Activated naive CD8-positive, alpha-beta T cell treated with anti-CD3 and anti-CD28 coated beads, Interleukin-2, amount 10 ng/mL, durations not matched to agents 7 days and 5 days (primary cell): ENCODE results near the gene TTC33. TPM values are rescaled to one million over a fixed set of nuclear protein-coding genes. Genes with fewer than 3 reads are reported as not detected.
"Not testable (repeated sequence)": the region's sequence is repeated elsewhere in the genome, so short reads cannot be mapped to it uniquely, and the experiment has no call there.

ENCODE experiments used
- ATAC-seq: fragments of 150-1000 bp; cut with Tn5 transposase; one replicate; pipeline ENCODE4 v1.10.0; 2021; ENCODE audit warnings: low read depth, moderate library complexity
- POLR2A ChIA-PET: fragments of 350-600 bp; sonication (Branson Sonifier 250); formaldehyde crosslinking; loops from one replicate; lab custom pipeline; 2021; ENCODE audit warnings: antibody characterized with exemption; lab: Charles Lee
- DNase-seq: peaks from one replicate; pipeline ENCODE4 v3.0.0; 2021
- H3K27ac Mint-ChIP-seq: one replicate; pipeline ENCODE4 v1.8.0; 2022; ENCODE audit warnings: mild to moderate bottlenecking, mixed read lengths
- H3K27me3 Mint-ChIP-seq: one replicate; pipeline ENCODE4 v1.8.0; 2022; ENCODE audit warnings: mild to moderate bottlenecking, moderate library complexity, mixed read lengths
- H3K36me3 Mint-ChIP-seq: one replicate; pipeline ENCODE4 v1.8.0; 2021; ENCODE audit warnings: mild to moderate bottlenecking, mixed read lengths
- H3K4me1 Mint-ChIP-seq: one replicate; pipeline ENCODE4 v1.8.0; 2021; ENCODE audit warnings: mixed read lengths
- H3K4me3 Mint-ChIP-seq: one replicate; pipeline ENCODE4 v1.8.0; 2022; ENCODE audit warnings: mild to moderate bottlenecking, moderate library complexity, mixed read lengths
- H3K9me3 Mint-ChIP-seq: one replicate; pipeline ENCODE4 v1.8.0; 2021; ENCODE audit warnings: mixed read lengths
- total RNA-seq, 2 experiments: library from RNA; stranded (reverse); gene quantifications; one replicate each; pipeline ENCODE4 v1.2.3, GENCODE V29; 2021

The TTC33 gene
- total RNA-seq, 2 experiments from 2014 or later, result 12.2 to 14.8 TPM

GRCh38 chr5:40591727-40592396, 163.9 kb downstream of the TTC33 start:
- H3K4me1 Mint-ChIP-seq, H3K27me3 Mint-ChIP-seq, DNase-seq, H3K9me3 Mint-ChIP-seq, H3K36me3 Mint-ChIP-seq, H3K27ac Mint-ChIP-seq, POLR2A ChIA-PET, ATAC-seq, H3K4me3 Mint-ChIP-seq: not testable (repeated sequence)

GRCh38 chr5:40587376-40587775, 168.4 kb downstream of the TTC33 start:
- Mint-ChIP-seq H3K4me1 (peaks cover 4% of the 10 kb centered on the region), H3K9me3 (peaks cover 11% of the 10 kb centered on the region), H3K36me3 (peaks cover 3% of the 10 kb centered on the region), H3K27ac (no peak overlapping the region), H3K27me3 (no peaks in the 10 kb centered on the region), H3K4me3 (no peak overlapping the region)
- DNase-seq, result no peak
- POLR2A ChIA-PET, result no interaction called here
- no peak for ATAC-seq

- H3K4me1 Mint-ChIP-seq, result peaks cover under 1% of the 10 kb centered on the region
- POLR2A ChIA-PET, result no interaction called here
Measured at GRCh38 chr5:40585537-40586267, 170.1 kb downstream of the TTC33 start.

GRCh38 chr5:40584054-40584453, 171.7 kb downstream of the TTC33 start:
- DNase-seq (no peak), ATAC-seq (no peak)
- Mint-ChIP-seq H3K27ac (no peak overlapping the region), H3K27me3 (no peaks in the 10 kb centered on the region), H3K36me3 (no peaks in the 10 kb centered on the region), H3K4me1 (peaks cover 13% of the 10 kb centered on the region), H3K4me3 (no peak overlapping the region), H3K9me3 (peaks cover 4% of the 10 kb centered on the region)
- POLR2A ChIA-PET, result no interaction called here

More at GRCh38 chr5:40585537-40586267, 170.1 kb downstream of the TTC33 start:
- no peak for ATAC-seq
- H3K4me3 Mint-ChIP-seq, result no peak overlapping the region
- H3K27me3 Mint-ChIP-seq, result no peaks in the 10 kb centered on the region
- H3K36me3 Mint-ChIP-seq, result peaks cover 3% of the 10 kb centered on the region
- H3K27ac Mint-ChIP-seq, result no peak overlapping the region
- peaks cover 11% of the 10 kb centered on the region for H3K9me3 Mint-ChIP-seq
- DNase-seq, result no peak

GRCh38 chr5:40578501-40579451, 177.0 kb downstream of the TTC33 start:
- no peak for DNase-seq

GRCh38 chr5:40577718-40578117, 178.0 kb downstream of the TTC33 start:
- DNase-seq, result no peak
- no peak for ATAC-seq
- Mint-ChIP-seq H3K9me3 (no peaks in the 10 kb centered on the region), H3K27me3 (no peaks in the 10 kb centered on the region), H3K27ac (no peak overlapping the region), H3K4me3 (no peak overlapping the region), H3K36me3 (peaks cover 2% of the 10 kb centered on the region), H3K4me1 (peaks cover 21% of the 10 kb centered on the region)
- POLR2A ChIA-PET, result no interaction called here

More at GRCh38 chr5:40578501-40579451, 177.0 kb downstream of the TTC33 start:
- peak overlapping the region; percentile 85 for H3K4me3 Mint-ChIP-seq
- peaks cover 2% of the 10 kb centered on the region for H3K36me3 Mint-ChIP-seq
- POLR2A ChIA-PET, result interaction anchor here (1.0 kb wide), 1 partner anchor 8 kb away, joined by 3 read pairs; no protein-coding TSS in a partner anchor
- no peaks in the 10 kb centered on the region for H3K27me3 Mint-ChIP-seq
- H3K4me1 Mint-ChIP-seq, result peaks cover 21% of the 10 kb centered on the region
- ATAC-seq, result peak; percentile 70
- peaks cover 2% of the 10 kb centered on the region for H3K9me3 Mint-ChIP-seq
- peak overlapping the region; percentile 91 for H3K27ac Mint-ChIP-seq

- DNase-seq, result no peak
- peaks cover 2% of the 10 kb centered on the region for H3K36me3 Mint-ChIP-seq
- H3K27ac Mint-ChIP-seq, result no peak overlapping the region
- no peaks in the 10 kb centered on the region for H3K27me3 Mint-ChIP-seq
- H3K4me3 Mint-ChIP-seq, result no peak overlapping the region
- H3K4me1 Mint-ChIP-seq, result peaks cover 21% of the 10 kb centered on the region
- ATAC-seq, result no peak
- POLR2A ChIA-PET, result no interaction called here
- peaks cover 1% of the 10 kb centered on the region for H3K9me3 Mint-ChIP-seq
Measured at GRCh38 chr5:40575921-40576320, 179.8 kb downstream of the TTC33 start.

- DNase-seq (no peak), ATAC-seq (no peak)
- POLR2A ChIA-PET, result no interaction called here
- peaks cover 2% of the 10 kb centered on the region for H3K9me3 Mint-ChIP-seq
- no peak overlapping the region for H3K27ac Mint-ChIP-seq
- peaks cover 2% of the 10 kb centered on the region for H3K36me3 Mint-ChIP-seq
- H3K4me1 Mint-ChIP-seq, result peaks cover 18% of the 10 kb centered on the region
- no peak overlapping the region for H3K4me3 Mint-ChIP-seq
- H3K27me3 Mint-ChIP-seq, result no peaks in the 10 kb centered on the region
Measured at GRCh38 chr5:40575411-40575810, 180.3 kb downstream of the TTC33 start.

- Mint-ChIP-seq H3K4me1 (peaks cover 6% of the 10 kb centered on the region), H3K36me3 (peaks cover 2% of the 10 kb centered on the region)
Measured at GRCh38 chr5:40572937-40573336, 182.8 kb downstream of the TTC33 start.

GRCh38 chr5:40572391-40572790, 183.4 kb downstream of the TTC33 start:
- H3K27me3 Mint-ChIP-seq, result no peaks in the 10 kb centered on the region
- ATAC-seq, result no peak
- H3K27ac Mint-ChIP-seq, result no peak overlapping the region
- peaks cover 2% of the 10 kb centered on the region for H3K36me3 Mint-ChIP-seq
- POLR2A ChIA-PET, result no interaction called here
- peaks cover 3% of the 10 kb centered on the region for H3K9me3 Mint-ChIP-seq
- no peak overlapping the region for H3K4me3 Mint-ChIP-seq
- peaks cover 6% of the 10 kb centered on the region for H3K4me1 Mint-ChIP-seq
- DNase-seq, result no peak

More at GRCh38 chr5:40572937-40573336, 182.8 kb downstream of the TTC33 start:
- H3K27ac Mint-ChIP-seq, result no peak overlapping the region
- H3K9me3 Mint-ChIP-seq, result peaks cover 3% of the 10 kb centered on the region
- no peaks in the 10 kb centered on the region for H3K27me3 Mint-ChIP-seq
- POLR2A ChIA-PET, result no interaction called here
- no peak for ATAC-seq
- H3K4me3 Mint-ChIP-seq, result no peak overlapping the region
- DNase-seq, result no peak

GRCh38 chr5:40571729-40572128, 184.0 kb downstream of the TTC33 start:
- POLR2A ChIA-PET, result no interaction called here
- no peak overlapping the region for H3K27ac Mint-ChIP-seq
- no peaks in the 10 kb centered on the region for H3K27me3 Mint-ChIP-seq
- DNase-seq (no peak), ATAC-seq (no peak)
- H3K36me3 Mint-ChIP-seq, result peaks cover 2% of the 10 kb centered on the region
- peaks cover 6% of the 10 kb centered on the region for H3K4me1 Mint-ChIP-seq
- H3K4me3 Mint-ChIP-seq, result no peak overlapping the region
- peaks cover 3% of the 10 kb centered on the region for H3K9me3 Mint-ChIP-seq

GRCh38 chr5:40570408-40571129, 185.2 kb downstream of the TTC33 start:
- Mint-ChIP-seq H3K4me3 (no peak overlapping the region), H3K27me3 (no peaks in the 10 kb centered on the region), H3K27ac (no peak overlapping the region), H3K36me3 (peaks cover 6% of the 10 kb centered on the region), H3K9me3 (peaks cover 9% of the 10 kb centered on the region), H3K4me1 (peaks cover 6% of the 10 kb centered on the region)
- no peak for DNase-seq
- POLR2A ChIA-PET, result interaction anchor here (1.4 kb wide), 1 partner anchor 9 kb away, joined by 3 read pairs; no protein-coding TSS in a partner anchor
- peak; percentile 36 for ATAC-seq
